Stimulated activated CD8-positive, alpha-beta memory T cell treated with anti-CD3 and anti-CD28 coated beads, Interleukin-12 subunit alpha, Interleukin-12 subunit beta, amount 100 ng/mL, for 4 hours (primary cell): ENCODE results near the gene ZNF467.
A peak's percentile ranks its signal among the peaks of the same experiment; 100 is the strongest.

Source experiments
- DNase-seq: peaks from one replicate; pipeline ENCODE4 v3.0.0-alpha.2; 2020; ENCODE audit warnings: low read depth

ZNF467 gene

GRCh38 chr7:149785402-149785801 lies 12.0 kb upstream of the ZNF467 start:
- DNase-seq: no peak

- DNase-seq: no peak
Measured at GRCh38 chr7:149784251-149784608, 10.8 kb upstream of the ZNF467 start.

- DNase-seq: no peak
Measured at GRCh38 chr7:149783386-149784250, 10.2 kb upstream of the ZNF467 start.

GRCh38 chr7:149782682-149783345 lies 9.4 kb upstream of the ZNF467 start:
- DNase-seq: no peak

DNA sequence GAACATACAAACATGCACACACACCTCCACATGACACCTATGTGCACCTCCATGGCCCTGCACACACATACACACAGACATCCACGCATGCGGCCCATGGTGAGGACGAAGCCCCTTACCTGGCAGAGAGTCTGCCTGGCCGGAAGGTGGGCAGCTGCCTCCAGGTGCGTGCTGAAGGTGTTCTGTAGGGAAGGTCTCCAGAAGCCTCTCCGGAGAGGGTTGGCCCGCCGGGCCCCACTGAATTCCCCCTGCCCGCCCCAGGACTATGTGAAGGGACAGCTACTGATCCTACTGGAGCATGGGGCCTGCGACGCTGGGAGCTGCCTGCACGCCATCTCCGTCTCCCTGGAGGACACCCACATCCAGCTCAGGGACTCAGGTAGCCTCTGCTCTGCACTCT lies 8.5 kb upstream of the ZNF467 start:
- no peak for DNase-seq

DNA sequence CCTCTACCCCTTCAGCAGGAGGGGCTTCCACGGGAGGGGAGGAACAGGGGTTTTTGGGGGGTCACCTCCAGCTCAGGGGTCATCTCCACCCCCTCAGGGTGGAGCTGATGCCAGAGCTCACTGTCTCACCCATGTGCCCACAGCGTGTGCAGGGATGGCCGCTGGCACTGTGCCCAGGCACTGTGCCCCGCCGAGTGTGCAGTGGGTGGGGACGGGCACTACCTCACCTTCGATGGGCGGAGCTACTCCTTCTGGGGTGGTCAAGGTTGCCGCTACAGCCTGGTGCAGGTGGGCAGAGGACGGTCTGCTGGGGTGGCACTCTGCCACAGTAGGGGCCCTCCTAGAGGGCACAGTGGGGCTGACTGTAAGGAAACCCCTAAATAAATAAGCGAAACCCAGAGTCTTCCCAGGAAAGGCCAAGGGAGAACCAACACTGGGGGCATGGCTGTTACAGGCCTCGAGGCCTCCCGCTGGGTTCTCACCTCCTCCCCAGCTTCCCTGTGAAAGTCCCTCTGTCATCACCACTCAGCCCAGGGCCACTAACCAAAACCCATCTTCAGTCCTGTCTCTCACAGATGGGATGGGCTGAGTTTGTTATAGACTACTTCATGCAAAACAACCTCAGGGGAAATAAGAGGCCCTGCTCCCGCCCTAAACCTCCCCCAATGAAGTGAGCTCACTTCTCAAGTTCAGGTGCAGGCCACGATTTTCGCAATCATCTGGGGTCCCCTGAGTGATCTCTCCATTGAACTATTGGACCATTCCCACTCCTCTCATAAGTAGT lies 7.4 kb upstream of the ZNF467 start:
- DNase-seq: no peak

- no peak for DNase-seq
Measured at GRCh38 chr7:149780056-149780455, 6.7 kb upstream of the ZNF467 start.

GRCh38 chr7:149779502-149779805 lies 6.1 kb upstream of the ZNF467 start:
- no peak for DNase-seq

- DNase-seq: no peak
Measured at GRCh38 chr7:149778696-149779501, 5.5 kb upstream of the ZNF467 start.

DNA sequence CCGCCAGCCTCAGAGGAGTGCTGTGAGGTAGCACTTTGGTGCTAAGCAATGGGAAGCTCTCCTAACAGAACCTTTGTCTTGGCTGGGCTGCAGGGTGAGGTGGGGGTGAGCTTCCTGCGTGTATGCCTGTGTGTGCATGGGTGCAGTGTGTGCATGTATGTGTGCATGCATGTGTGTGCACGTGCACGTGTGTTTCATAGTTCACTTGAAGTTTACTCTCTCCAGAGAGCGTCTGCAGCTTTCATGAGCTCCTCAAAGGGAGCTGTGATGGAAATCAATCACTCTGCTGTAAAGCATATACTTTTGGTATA lies 4.9 kb upstream of the ZNF467 start:
- no peak for DNase-seq

GRCh38 chr7:149777551-149778326 lies 4.4 kb upstream of the ZNF467 start:
- no peak for DNase-seq

DNA sequence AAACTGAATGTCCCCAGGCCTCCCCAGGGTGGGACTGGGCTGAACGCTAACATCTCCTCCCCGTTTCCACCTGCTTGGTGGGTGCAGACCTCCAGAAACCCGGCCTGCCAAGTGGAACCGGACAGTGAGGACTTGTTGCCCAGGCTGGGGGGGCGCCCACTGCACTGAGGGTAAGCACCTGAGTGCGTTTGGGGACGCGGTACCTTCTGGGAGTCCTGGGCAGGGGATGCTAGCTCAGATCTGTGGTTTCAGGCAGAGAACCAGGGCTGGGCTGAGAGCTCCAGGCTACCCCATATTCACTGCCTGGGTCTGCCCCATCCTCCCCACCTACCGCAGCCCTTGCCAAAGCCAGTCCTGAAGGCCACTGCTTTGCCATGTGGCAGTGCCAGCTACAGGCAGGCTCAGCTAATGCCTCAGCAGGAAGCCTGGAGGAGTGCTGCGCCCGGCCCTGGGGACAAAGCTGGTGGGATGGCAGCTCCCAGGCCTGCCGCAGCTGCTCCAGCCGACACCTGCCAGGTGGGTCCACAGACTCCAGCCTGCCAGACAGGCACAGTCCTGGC lies 3.5 kb upstream of the ZNF467 start:
- DNase-seq: no peak

- DNase-seq: no peak
Measured at GRCh38 chr7:149776289-149776688, 2.9 kb upstream of the ZNF467 start.

DNA sequence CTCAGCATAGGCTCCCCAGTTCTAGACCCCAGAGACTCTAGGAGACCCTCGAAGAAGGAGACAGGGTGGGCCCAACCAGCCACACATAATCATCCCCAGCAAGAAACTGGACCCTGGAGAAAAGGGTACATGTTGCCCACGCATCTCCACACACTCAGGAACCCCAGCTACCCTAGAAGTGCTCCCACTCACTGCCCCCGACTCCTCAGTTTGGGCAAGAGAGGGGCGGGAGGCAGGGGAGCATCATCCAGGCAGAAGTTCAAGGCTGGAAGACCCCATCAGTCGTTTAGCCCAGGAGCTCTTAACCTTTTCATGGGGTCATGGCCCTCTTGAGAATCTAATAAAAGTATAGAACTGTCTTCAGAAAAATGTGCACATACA lies 1.8 kb upstream of the ZNF467 start:
- no peak for DNase-seq

DNA sequence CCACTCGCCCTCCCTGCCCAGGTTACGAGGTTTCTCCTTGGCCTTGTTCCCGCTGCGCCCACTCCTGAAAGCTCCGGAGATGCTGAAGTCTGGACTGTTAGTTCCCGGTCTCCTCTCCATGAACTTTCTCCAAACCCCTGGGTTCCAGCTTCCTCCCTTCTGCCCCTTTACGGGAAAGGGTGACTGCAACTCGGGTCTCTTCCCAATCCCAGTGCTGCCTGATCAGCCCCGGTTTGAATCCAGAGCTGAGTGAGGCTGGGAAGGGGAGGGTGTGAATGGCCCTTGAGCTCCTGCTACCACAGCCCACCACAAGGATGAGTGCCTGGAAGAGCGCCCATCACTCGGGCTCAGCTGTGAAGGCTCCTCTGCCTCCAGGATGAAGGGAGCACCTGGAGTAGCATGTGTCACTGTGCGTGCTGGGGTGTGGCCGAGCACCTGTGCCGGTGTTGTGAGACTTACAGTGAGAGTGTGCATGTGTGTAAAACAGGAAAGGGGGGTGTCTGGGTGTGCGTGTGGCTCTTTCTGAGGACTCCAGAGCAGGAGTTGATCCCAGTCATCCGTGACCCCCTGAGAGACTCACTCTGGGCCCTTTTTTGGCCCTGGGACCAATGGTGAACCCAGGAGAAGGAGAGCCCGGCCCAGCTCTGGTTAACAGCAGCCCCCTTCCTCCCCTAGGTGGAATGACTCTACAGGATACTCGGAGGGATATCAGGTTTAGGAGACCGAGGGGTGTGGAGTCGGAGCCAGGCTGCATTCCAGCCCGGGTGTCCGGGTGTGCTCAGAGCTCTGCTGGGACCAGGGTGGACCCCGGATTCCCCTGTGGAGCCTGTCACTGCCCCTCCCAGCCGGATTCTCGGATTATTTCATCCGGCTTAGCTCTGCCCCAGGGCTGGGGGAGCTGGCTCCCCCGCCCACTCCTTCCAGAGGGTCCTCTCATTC lies 1.1 kb upstream of the ZNF467 start:
- DNase-seq: no peak

DNA sequence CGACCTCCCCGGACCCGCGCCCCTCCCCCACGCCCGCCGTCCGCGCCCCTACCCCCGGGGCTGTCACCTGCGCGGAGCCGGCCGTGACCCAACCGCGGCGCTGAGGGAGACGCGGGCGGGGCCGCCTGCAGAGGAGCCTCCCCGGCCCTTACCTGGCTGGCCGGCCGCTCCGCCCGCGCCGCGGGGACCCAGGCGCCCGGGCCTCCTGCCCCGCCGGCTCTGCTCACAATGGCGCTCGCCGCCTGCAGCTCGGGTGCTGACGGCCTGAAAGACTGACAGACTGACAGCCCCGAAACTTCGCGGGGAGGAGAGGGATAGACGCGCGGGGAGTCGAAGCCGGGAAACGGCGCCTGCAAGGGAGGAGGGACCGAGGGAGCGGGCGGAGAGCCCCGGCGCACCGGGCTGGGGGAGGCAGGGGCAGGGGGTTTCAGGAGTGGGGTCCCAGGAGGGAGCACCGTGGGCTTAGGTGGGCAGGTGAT lies 393 bp downstream of the ZNF467 start:
- no peak for DNase-seq

DNA sequence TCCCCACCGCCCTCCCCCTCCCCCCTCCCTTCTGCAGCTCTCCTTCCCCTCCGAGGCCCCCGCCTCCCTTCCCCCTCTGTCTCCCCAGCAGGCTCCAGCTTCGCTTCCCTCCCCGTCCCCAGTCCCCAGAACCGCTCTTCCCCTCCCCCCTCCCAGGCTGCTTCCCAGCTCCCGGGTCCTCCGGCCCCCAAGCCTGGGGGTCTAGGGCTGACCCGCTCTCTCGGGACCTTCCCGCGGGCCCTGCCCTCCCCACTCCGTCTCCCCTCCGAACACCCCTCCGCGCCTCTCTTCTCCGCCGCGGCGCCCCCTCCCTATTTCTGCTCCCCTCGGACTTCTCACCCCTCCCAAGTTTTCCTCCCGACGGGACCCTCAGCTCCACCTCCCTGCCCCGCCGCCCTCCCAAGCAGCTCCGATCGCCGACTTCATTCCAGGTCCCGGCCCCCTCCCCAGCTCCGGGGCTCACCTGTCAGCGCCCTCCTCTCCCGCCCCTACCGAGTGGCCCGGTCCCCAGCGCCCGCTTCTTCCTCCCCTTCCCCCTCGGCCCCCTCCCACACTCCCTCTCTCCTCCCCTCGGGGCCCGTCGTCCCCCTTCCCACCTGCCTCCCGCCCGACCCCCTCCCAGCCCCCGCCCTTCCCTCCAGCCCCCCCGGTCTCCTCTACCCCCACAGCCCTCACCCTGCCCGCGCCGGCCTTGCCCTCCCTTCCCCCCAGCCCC lies 990 bp downstream of the ZNF467 start:
- DNase-seq: no peak

- DNase-seq: peak; percentile 76
Measured at GRCh38 chr7:149771720-149772240, 1.6 kb downstream of the ZNF467 start.
